ENCODE results near the gene ZBTB7C.

The ZBTB7C gene

GRCh38 chr18:48068916-48069445 is 340.2 kb downstream of the ZBTB7C start:
- Histone ChIP-seq H3K9me3 (ENCODE audit: control insufficient read depth, low read length) (no peaks in the 10 kb centered on the region), H3K27ac (ENCODE audit: low read depth, low read length, severe bottlenecking) (no peak overlapping the region), H3K4me3 (ENCODE audit: extremely low read depth, insufficient read depth, low read length, poor library complexity, severe bottlenecking) (no peak overlapping the region), H3K4me1 (ENCODE audit: control insufficient read depth, insufficient read depth, low read length, poor library complexity, severe bottlenecking) (peaks cover 12% of the 10 kb centered on the region), H3K36me3 (ENCODE audit: control insufficient read depth, insufficient read depth, low read length) (no peaks in the 10 kb centered on the region)
- 93 to 94% methylated on average over 7 to 10 of the region's 11 CpGs for WGBS, 2 experiments (ENCODE audit: insufficient coverage in 2 of 2)

- H3K9me3 ChIP-seq (ENCODE audit: control insufficient read depth, low read length): no peaks in the 10 kb centered on the region
- no peak overlapping the region for H3K4me3 ChIP-seq (ENCODE audit: extremely low read depth, insufficient read depth, low read length, poor library complexity, severe bottlenecking)
- H3K36me3 ChIP-seq (ENCODE audit: control insufficient read depth, insufficient read depth, low read length): no peaks in the 10 kb centered on the region
- no peaks in the 10 kb centered on the region for H3K4me1 ChIP-seq (ENCODE audit: control insufficient read depth, insufficient read depth, low read length, poor library complexity, severe bottlenecking)
- H3K27ac ChIP-seq (ENCODE audit: low read depth, low read length, severe bottlenecking): no peak overlapping the region
- WGBS, 2 experiments (ENCODE audit: insufficient coverage in 2 of 2): 80 to 86% methylated on average over 1 to 2 of the region's 4 CpGs
Observed at GRCh38 chr18:48066225-48066652, 342.9 kb downstream of the ZBTB7C start.

GRCh38 chr18:48065601-48065995 is 343.6 kb downstream of the ZBTB7C start:
- WGBS, 2 experiments (ENCODE audit: insufficient coverage in 2 of 2): 88 to 97% methylated on average over 2 of the region's 3 CpGs
- no peak overlapping the region for H3K27ac ChIP-seq (ENCODE audit: low read depth, low read length, severe bottlenecking)
- H3K4me1 ChIP-seq (ENCODE audit: control insufficient read depth, insufficient read depth, low read length, poor library complexity, severe bottlenecking): no peaks in the 10 kb centered on the region
- no peaks in the 10 kb centered on the region for H3K9me3 ChIP-seq (ENCODE audit: control insufficient read depth, low read length)
- no peaks in the 10 kb centered on the region for H3K36me3 ChIP-seq (ENCODE audit: control insufficient read depth, insufficient read depth, low read length)
- H3K4me3 ChIP-seq (ENCODE audit: extremely low read depth, insufficient read depth, low read length, poor library complexity, severe bottlenecking): no peak overlapping the region

GRCh38 chr18:48064978-48065600 is 344.1 kb downstream of the ZBTB7C start:
- no peaks in the 10 kb centered on the region for H3K9me3 ChIP-seq (ENCODE audit: control insufficient read depth, low read length)
- H3K4me3 ChIP-seq (ENCODE audit: extremely low read depth, insufficient read depth, low read length, poor library complexity, severe bottlenecking): no peak overlapping the region
- H3K36me3 ChIP-seq (ENCODE audit: control insufficient read depth, insufficient read depth, low read length): no peaks in the 10 kb centered on the region
- H3K4me1 ChIP-seq (ENCODE audit: control insufficient read depth, insufficient read depth, low read length, poor library complexity, severe bottlenecking): peaks cover 2% of the 10 kb centered on the region
- H3K27ac ChIP-seq (ENCODE audit: low read depth, low read length, severe bottlenecking): no peak overlapping the region
- 81 to 95% methylated on average over 2 to 5 of the region's 10 CpGs for WGBS, 2 experiments (ENCODE audit: insufficient coverage in 2 of 2)

GRCh38 chr18:48061781-48062570 is 347.2 kb downstream of the ZBTB7C start:
- no peak overlapping the region for H3K4me3 ChIP-seq (ENCODE audit: extremely low read depth, insufficient read depth, low read length, poor library complexity, severe bottlenecking)
- H3K9me3 ChIP-seq (ENCODE audit: control insufficient read depth, low read length): no peaks in the 10 kb centered on the region
- WGBS, 2 experiments (ENCODE audit: insufficient coverage in 2 of 2): 91 to 95% methylated on average over 6 to 7 of the region's 7 CpGs
- H3K36me3 ChIP-seq (ENCODE audit: control insufficient read depth, insufficient read depth, low read length): no peaks in the 10 kb centered on the region
- peaks cover 6% of the 10 kb centered on the region for H3K4me1 ChIP-seq (ENCODE audit: control insufficient read depth, insufficient read depth, low read length, poor library complexity, severe bottlenecking)
- no peak overlapping the region for H3K27ac ChIP-seq (ENCODE audit: low read depth, low read length, severe bottlenecking)

DNA sequence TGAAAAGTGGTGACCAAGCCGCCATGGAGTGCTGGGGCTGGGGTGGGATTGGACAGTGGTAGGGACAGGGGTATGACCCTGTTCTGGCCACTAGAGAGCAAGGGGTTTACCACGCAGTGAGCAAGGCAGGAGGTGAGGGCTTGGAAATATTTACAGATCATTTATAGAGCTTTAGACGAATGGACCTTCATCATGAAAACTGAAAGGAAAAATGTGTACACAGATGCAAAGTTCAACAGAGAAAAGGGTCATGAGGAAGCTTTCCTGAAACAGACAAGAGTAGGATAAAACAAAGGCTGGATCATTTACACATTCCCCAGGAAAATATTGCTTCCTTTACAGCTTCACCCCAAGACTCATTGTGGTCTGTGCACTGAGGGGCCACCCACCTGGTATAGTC is 348.2 kb downstream of the ZBTB7C start:
- H3K36me3 ChIP-seq (ENCODE audit: control insufficient read depth, insufficient read depth, low read length): no peaks in the 10 kb centered on the region
- H3K9me3 ChIP-seq (ENCODE audit: control insufficient read depth, low read length): no peaks in the 10 kb centered on the region
- WGBS, 2 experiments (ENCODE audit: insufficient coverage in 2 of 2): 91 to 92% methylated on average over 3 of the region's 3 CpGs
- H3K4me1 ChIP-seq (ENCODE audit: control insufficient read depth, insufficient read depth, low read length, poor library complexity, severe bottlenecking): peaks cover 6% of the 10 kb centered on the region
- H3K27ac ChIP-seq (ENCODE audit: low read depth, low read length, severe bottlenecking): no peak overlapping the region
- H3K4me3 ChIP-seq (ENCODE audit: extremely low read depth, insufficient read depth, low read length, poor library complexity, severe bottlenecking): no peak overlapping the region

DNA sequence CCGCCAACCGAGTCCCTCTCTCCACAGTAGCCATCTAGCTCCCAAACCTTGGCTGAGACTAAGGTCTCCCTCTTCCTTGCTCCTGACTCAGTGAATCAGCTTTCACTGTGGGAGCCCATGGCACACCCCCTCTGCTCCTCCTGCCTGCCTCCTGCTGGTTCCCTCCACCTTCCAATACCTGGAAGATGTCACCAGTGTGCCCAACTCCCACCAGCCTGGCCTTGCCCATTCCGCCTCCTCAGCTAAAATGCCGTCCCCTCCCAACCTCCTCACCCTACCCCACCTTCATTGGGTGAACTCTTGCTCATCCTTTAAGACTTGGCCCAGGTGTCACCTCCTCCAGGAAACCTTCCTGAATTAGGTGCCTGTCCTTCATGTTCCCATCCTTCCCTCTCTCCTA is 348.8 kb downstream of the ZBTB7C start:
- Histone ChIP-seq H3K9me3 (ENCODE audit: control insufficient read depth, low read length) (no peaks in the 10 kb centered on the region), H3K36me3 (ENCODE audit: control insufficient read depth, insufficient read depth, low read length) (no peaks in the 10 kb centered on the region), H3K27ac (ENCODE audit: low read depth, low read length, severe bottlenecking) (no peak overlapping the region), H3K4me1 (ENCODE audit: control insufficient read depth, insufficient read depth, low read length, poor library complexity, severe bottlenecking) (peaks cover 6% of the 10 kb centered on the region), H3K4me3 (ENCODE audit: extremely low read depth, insufficient read depth, low read length, poor library complexity, severe bottlenecking) (no peak overlapping the region)
- WGBS, 2 experiments (ENCODE audit: insufficient coverage in 2 of 2): 84 to 93% methylated on average over 2 to 4 of the region's 4 CpGs

DNA sequence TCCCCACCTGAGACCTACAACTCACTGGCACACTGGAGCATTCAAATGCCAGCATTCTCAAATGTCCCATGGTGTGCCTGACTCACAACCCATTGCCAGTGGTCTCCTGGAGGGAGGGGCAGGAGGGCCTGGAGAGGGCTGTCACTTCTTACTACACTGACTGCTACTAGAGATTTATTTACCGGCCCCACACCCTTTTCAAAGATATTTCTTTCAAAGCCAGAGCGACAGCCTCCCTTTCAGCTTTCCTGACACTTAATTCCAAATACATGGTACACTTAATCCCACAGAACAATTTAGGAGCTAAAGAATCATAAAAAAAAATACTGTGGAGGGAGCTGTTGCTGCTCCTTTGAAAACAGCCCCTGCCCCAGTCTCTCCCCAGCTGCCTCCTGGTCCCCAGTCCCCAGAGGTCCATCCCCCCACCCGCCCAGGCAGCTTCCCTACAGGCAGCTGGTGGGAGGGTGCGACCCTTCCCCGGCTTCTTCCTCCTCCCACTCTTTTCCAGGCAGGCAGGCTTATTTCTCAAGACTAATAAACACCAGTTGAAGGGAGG is 349.6 kb downstream of the ZBTB7C start:
- Histone ChIP-seq H3K27ac (ENCODE audit: low read depth, low read length, severe bottlenecking) (no peak overlapping the region), H3K36me3 (ENCODE audit: control insufficient read depth, insufficient read depth, low read length) (no peaks in the 10 kb centered on the region), H3K4me1 (ENCODE audit: control insufficient read depth, insufficient read depth, low read length, poor library complexity, severe bottlenecking) (peaks cover 7% of the 10 kb centered on the region), H3K4me3 (ENCODE audit: extremely low read depth, insufficient read depth, low read length, poor library complexity, severe bottlenecking) (no peak overlapping the region), H3K9me3 (ENCODE audit: control insufficient read depth, low read length) (no peaks in the 10 kb centered on the region)
- 8 to 20% methylated on average over 1 to 2 of the region's 5 CpGs for WGBS, 2 experiments (ENCODE audit: insufficient coverage in 2 of 2)

- H3K4me1 ChIP-seq (ENCODE audit: control insufficient read depth, insufficient read depth, low read length, poor library complexity, severe bottlenecking): peaks cover 15% of the 10 kb centered on the region
- no peaks in the 10 kb centered on the region for H3K36me3 ChIP-seq (ENCODE audit: control insufficient read depth, insufficient read depth, low read length)
- no peak overlapping the region for H3K4me3 ChIP-seq (ENCODE audit: extremely low read depth, insufficient read depth, low read length, poor library complexity, severe bottlenecking)
- no peaks in the 10 kb centered on the region for H3K9me3 ChIP-seq (ENCODE audit: control insufficient read depth, low read length)
- WGBS, 2 experiments (ENCODE audit: insufficient coverage in 2 of 2): 88 to 92% methylated on average over 4 to 6 of the region's 6 CpGs
- H3K27ac ChIP-seq (ENCODE audit: low read depth, low read length, severe bottlenecking): no peak overlapping the region
Observed at GRCh38 chr18:48058486-48058885, 350.7 kb downstream of the ZBTB7C start.

GRCh38 chr18:48057018-48057417 is 352.2 kb downstream of the ZBTB7C start:
- Histone ChIP-seq H3K9me3 (ENCODE audit: control insufficient read depth, low read length) (no peaks in the 10 kb centered on the region), H3K36me3 (ENCODE audit: control insufficient read depth, insufficient read depth, low read length) (no peaks in the 10 kb centered on the region), H3K27ac (ENCODE audit: low read depth, low read length, severe bottlenecking) (no peak overlapping the region), H3K4me3 (ENCODE audit: extremely low read depth, insufficient read depth, low read length, poor library complexity, severe bottlenecking) (no peak overlapping the region), H3K4me1 (ENCODE audit: control insufficient read depth, insufficient read depth, low read length, poor library complexity, severe bottlenecking) (peaks cover 15% of the 10 kb centered on the region)

DNA sequence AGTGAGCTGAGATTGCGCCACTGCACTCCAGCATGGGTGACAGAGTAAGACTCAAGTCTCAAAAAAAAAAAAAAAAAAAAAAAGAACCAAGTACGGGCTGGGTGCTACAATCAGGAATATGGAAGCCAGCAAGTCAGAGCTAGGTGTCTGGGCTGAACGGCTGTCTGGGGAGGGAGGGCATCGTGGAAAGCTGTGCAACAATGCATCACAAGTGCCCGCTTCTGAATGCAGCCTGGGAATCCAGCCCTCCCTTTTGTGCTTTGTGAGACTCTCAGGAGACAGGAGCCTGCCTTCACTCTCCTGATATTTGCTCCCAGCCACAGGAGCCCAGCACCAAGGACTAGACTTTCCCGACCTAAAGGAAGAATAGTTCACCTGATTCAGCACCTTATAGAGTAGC is 353.8 kb downstream of the ZBTB7C start:
- H3K27ac ChIP-seq (ENCODE audit: low read depth, low read length, severe bottlenecking): no peak overlapping the region
- 80 to 82% methylated on average over 2 to 6 of the region's 6 CpGs for WGBS, 2 experiments (ENCODE audit: insufficient coverage in 2 of 2)

More for the DNA sequence above, 353.8 kb downstream of the ZBTB7C start:
- H3K36me3 ChIP-seq (ENCODE audit: control insufficient read depth, insufficient read depth, low read length): no peaks in the 10 kb centered on the region
- H3K4me1 ChIP-seq (ENCODE audit: control insufficient read depth, insufficient read depth, low read length, poor library complexity, severe bottlenecking): peaks cover 15% of the 10 kb centered on the region
- H3K4me3 ChIP-seq (ENCODE audit: extremely low read depth, insufficient read depth, low read length, poor library complexity, severe bottlenecking): no peak overlapping the region
- no peaks in the 10 kb centered on the region for H3K9me3 ChIP-seq (ENCODE audit: control insufficient read depth, low read length)

All from mesodermal cell (in vitro differentiated cells).